ENCODE measurements around the gene CTF1.

Gene CTF1

GRCh38 chr16:30924076-30924912, 27.9 kb downstream of the CTF1 start:
- H3K9me3 ChIP-seq (ENCODE audit: control insufficient read depth, insufficient read depth, low read length), result no peaks in the 10 kb centered on the region
- H3K4me1 ChIP-seq (ENCODE audit: control insufficient read depth, insufficient read depth, low read length), result peaks cover 3% of the 10 kb centered on the region; the same call in 1 of the 2 replicates
- no CpG with 5 or more reads among the region's 53 CpGs for WGBS (ENCODE audit: insufficient coverage, insufficient read length)
- peaks cover 8% of the 10 kb centered on the region; the same call in 1 of the 2 replicates for H3K36me3 ChIP-seq (ENCODE audit: control insufficient read depth, insufficient read depth, low read length)
- no peaks in the 10 kb centered on the region for H3K27me3 ChIP-seq (ENCODE audit: control insufficient read depth, insufficient read depth, low read length)
- H3K27ac ChIP-seq (ENCODE audit: low read length), result no peak overlapping the region
- H3K4me3 ChIP-seq (ENCODE audit: low read length), result peak overlapping the region; percentile 85; the same call in 1 of the 2 replicates
- DNase-seq (ENCODE audit: low read depth, low spot score), result no peak

- H3K9me3 ChIP-seq (ENCODE audit: control insufficient read depth, insufficient read depth, low read length), result no peaks in the 10 kb centered on the region
- no peak overlapping the region for H3K27ac ChIP-seq (ENCODE audit: low read length)
- H3K4me3 ChIP-seq (ENCODE audit: low read length), result peak overlapping the region; percentile 85; the same call in 1 of the 2 replicates
- no peak for DNase-seq (ENCODE audit: low read depth, low spot score)
- H3K4me1 ChIP-seq (ENCODE audit: control insufficient read depth, insufficient read depth, low read length), result peaks cover 3% of the 10 kb centered on the region; the same call in 1 of the 2 replicates
- peaks cover 9% of the 10 kb centered on the region for H3K36me3 ChIP-seq (ENCODE audit: control insufficient read depth, insufficient read depth, low read length)
- WGBS (ENCODE audit: insufficient coverage, insufficient read length), result no CpG with 5 or more reads among the region's 11 CpGs
- no peaks in the 10 kb centered on the region for H3K27me3 ChIP-seq (ENCODE audit: control insufficient read depth, insufficient read depth, low read length)
Measured at GRCh38 chr16:30924913-30925631, 28.7 kb downstream of the CTF1 start.

GRCh38 chr16:30925632-30925987, 29.2 kb downstream of the CTF1 start:
- Histone ChIP-seq H3K9me3 (ENCODE audit: control insufficient read depth, insufficient read depth, low read length) (no peaks in the 10 kb centered on the region), H3K27me3 (ENCODE audit: control insufficient read depth, insufficient read depth, low read length) (no peaks in the 10 kb centered on the region), H3K4me3 (ENCODE audit: low read length) (no peak overlapping the region), H3K4me1 (ENCODE audit: control insufficient read depth, insufficient read depth, low read length) (peaks cover 3% of the 10 kb centered on the region; the same call in 1 of the 2 replicates), H3K36me3 (ENCODE audit: control insufficient read depth, insufficient read depth, low read length) (peaks cover 14% of the 10 kb centered on the region), H3K27ac (ENCODE audit: low read length) (no peak overlapping the region)
- no CpG with 5 or more reads among the region's 26 CpGs for WGBS (ENCODE audit: insufficient coverage, insufficient read length)
- DNase-seq (ENCODE audit: low read depth, low spot score), result no peak

- no peaks in the 10 kb centered on the region for H3K9me3 ChIP-seq (ENCODE audit: control insufficient read depth, insufficient read depth, low read length)
- H3K27me3 ChIP-seq (ENCODE audit: control insufficient read depth, insufficient read depth, low read length), result no peaks in the 10 kb centered on the region
- H3K4me3 ChIP-seq (ENCODE audit: low read length), result no peak overlapping the region
- H3K27ac ChIP-seq (ENCODE audit: low read length), result no peak overlapping the region
- WGBS (ENCODE audit: insufficient coverage, insufficient read length), result no CpG with 5 or more reads among the region's 10 CpGs
- H3K4me1 ChIP-seq (ENCODE audit: control insufficient read depth, insufficient read depth, low read length), result peaks cover 3% of the 10 kb centered on the region; the same call in 1 of the 2 replicates
- no peak for DNase-seq (ENCODE audit: low read depth, low spot score)
- H3K36me3 ChIP-seq (ENCODE audit: control insufficient read depth, insufficient read depth, low read length), result peaks cover 20% of the 10 kb centered on the region
Measured at GRCh38 chr16:30925995-30926811, 29.8 kb downstream of the CTF1 start.

DNA sequence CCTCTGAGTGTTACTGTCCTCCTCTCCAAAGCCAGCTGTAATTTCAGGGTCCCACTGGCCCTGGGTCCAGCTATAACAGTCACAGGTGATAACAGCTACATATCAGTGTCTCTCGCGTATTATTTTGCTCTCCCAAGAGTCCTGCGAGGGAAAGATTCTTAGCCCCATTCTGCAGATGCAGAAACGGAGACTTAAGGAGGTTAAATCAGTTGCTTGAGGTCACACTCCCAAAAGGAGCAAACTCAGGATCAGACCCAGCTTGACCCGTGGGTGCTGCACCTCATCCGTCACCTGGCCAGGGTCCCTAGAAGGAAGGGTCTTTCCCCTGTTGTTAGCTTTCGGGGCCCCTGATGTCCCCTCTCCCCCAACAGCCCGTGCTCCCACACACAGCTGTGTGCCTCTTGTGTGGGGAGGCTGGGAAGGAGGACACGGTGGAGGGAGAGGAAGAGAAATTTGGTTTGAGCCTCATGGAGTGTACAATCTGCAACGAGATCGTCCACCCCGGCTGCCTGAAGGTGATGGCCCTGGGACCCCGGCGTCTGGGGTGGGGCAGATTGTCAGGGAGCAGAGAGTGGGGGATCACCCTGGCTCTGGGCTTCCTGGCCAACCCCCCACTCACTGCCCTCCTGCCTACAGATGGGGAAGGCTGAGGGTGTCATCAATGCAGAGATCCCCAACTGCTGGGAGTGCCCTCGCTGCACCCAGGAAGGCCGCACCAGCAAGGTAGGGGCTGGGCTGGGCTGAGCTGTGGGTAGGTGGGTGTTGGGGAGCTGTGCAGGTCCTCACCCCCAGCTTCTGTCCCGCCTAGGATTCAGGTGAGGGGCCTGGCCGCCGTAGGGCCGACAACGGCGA, 30.7 kb downstream of the CTF1 start:
- Histone ChIP-seq H3K4me3 (ENCODE audit: low read length) (no peak overlapping the region), H3K9me3 (ENCODE audit: control insufficient read depth, insufficient read depth, low read length) (no peaks in the 10 kb centered on the region), H3K27me3 (ENCODE audit: control insufficient read depth, insufficient read depth, low read length) (no peaks in the 10 kb centered on the region), H3K27ac (ENCODE audit: low read length) (no peak overlapping the region), H3K36me3 (ENCODE audit: control insufficient read depth, insufficient read depth, low read length) (peaks cover 21% of the 10 kb centered on the region), H3K4me1 (ENCODE audit: control insufficient read depth, insufficient read depth, low read length) (peaks cover 3% of the 10 kb centered on the region; the same call in 1 of the 2 replicates)
- no CpG with 5 or more reads among the region's 22 CpGs for WGBS (ENCODE audit: insufficient coverage, insufficient read length)
- no peak for DNase-seq (ENCODE audit: low read depth, low spot score)

GRCh38 chr16:30927789-30928378, 31.5 kb downstream of the CTF1 start:
- Histone ChIP-seq H3K9me3 (ENCODE audit: control insufficient read depth, insufficient read depth, low read length) (no peaks in the 10 kb centered on the region), H3K4me1 (ENCODE audit: control insufficient read depth, insufficient read depth, low read length) (peaks cover 3% of the 10 kb centered on the region; the same call in 1 of the 2 replicates), H3K4me3 (ENCODE audit: low read length) (no peak overlapping the region), H3K36me3 (ENCODE audit: control insufficient read depth, insufficient read depth, low read length) (peaks cover 25% of the 10 kb centered on the region), H3K27me3 (ENCODE audit: control insufficient read depth, insufficient read depth, low read length) (no peaks in the 10 kb centered on the region), H3K27ac (ENCODE audit: low read length) (no peak overlapping the region)
- DNase-seq (ENCODE audit: low read depth, low spot score), result no peak
- no CpG with 5 or more reads among the region's 15 CpGs for WGBS (ENCODE audit: insufficient coverage, insufficient read length)

- H3K4me3 ChIP-seq (ENCODE audit: low read length), result no peak overlapping the region
- no peak overlapping the region for H3K27ac ChIP-seq (ENCODE audit: low read length)
- DNase-seq (ENCODE audit: low read depth, low spot score), result no peak
- no CpG with 5 or more reads among the region's 11 CpGs for WGBS (ENCODE audit: insufficient coverage, insufficient read length)
- no peaks in the 10 kb centered on the region for H3K27me3 ChIP-seq (ENCODE audit: control insufficient read depth, insufficient read depth, low read length)
- peaks cover 3% of the 10 kb centered on the region; the same call in 1 of the 2 replicates for H3K4me1 ChIP-seq (ENCODE audit: control insufficient read depth, insufficient read depth, low read length)
- H3K9me3 ChIP-seq (ENCODE audit: control insufficient read depth, insufficient read depth, low read length), result no peaks in the 10 kb centered on the region
- peaks cover 25% of the 10 kb centered on the region for H3K36me3 ChIP-seq (ENCODE audit: control insufficient read depth, insufficient read depth, low read length)
Measured at GRCh38 chr16:30928390-30928789, 32.0 kb downstream of the CTF1 start.

DNA sequence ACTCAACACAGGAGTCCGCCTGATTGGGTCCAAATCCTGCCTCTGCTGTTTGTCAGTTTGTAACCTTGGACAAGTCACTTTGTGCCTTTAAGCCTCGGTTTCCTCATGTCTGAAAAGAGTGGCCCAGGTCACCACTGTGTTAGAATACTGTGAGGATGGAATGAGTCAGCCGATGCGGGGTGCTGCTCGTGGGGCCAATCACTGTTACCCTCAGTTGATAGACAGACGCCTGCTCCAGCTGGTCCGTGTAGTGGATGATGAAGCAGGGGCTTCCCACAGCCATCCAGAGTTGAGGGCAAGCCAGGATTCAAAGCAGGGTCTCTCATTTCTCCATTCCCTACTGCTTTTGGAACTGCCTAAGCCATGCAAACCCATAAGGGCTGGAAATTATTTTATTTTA, 32.8 kb downstream of the CTF1 start:
- no peaks in the 10 kb centered on the region for H3K27me3 ChIP-seq (ENCODE audit: control insufficient read depth, insufficient read depth, low read length)
- peaks cover 25% of the 10 kb centered on the region for H3K36me3 ChIP-seq (ENCODE audit: control insufficient read depth, insufficient read depth, low read length)
- peaks cover 3% of the 10 kb centered on the region; the same call in 1 of the 2 replicates for H3K4me1 ChIP-seq (ENCODE audit: control insufficient read depth, insufficient read depth, low read length)
- no peak overlapping the region for H3K27ac ChIP-seq (ENCODE audit: low read length)
- no peak overlapping the region for H3K4me3 ChIP-seq (ENCODE audit: low read length)
- no peak for DNase-seq (ENCODE audit: low read depth, low spot score)
- H3K9me3 ChIP-seq (ENCODE audit: control insufficient read depth, insufficient read depth, low read length), result no peaks in the 10 kb centered on the region
- no CpG with 5 or more reads among the region's 7 CpGs for WGBS (ENCODE audit: insufficient coverage, insufficient read length)

- H3K4me3 ChIP-seq (ENCODE audit: low read length), result no peak overlapping the region
- H3K4me1 ChIP-seq (ENCODE audit: control insufficient read depth, insufficient read depth, low read length), result peaks cover 3% of the 10 kb centered on the region; the same call in 1 of the 2 replicates
- peaks cover 25% of the 10 kb centered on the region for H3K36me3 ChIP-seq (ENCODE audit: control insufficient read depth, insufficient read depth, low read length)
- no peaks in the 10 kb centered on the region for H3K9me3 ChIP-seq (ENCODE audit: control insufficient read depth, insufficient read depth, low read length)
- DNase-seq (ENCODE audit: low read depth, low spot score), result no peak
- H3K27me3 ChIP-seq (ENCODE audit: control insufficient read depth, insufficient read depth, low read length), result no peaks in the 10 kb centered on the region
- no CpG with 5 or more reads among the region's 35 CpGs for WGBS (ENCODE audit: insufficient coverage, insufficient read length)
- H3K27ac ChIP-seq (ENCODE audit: low read length), result no peak overlapping the region
Measured at GRCh38 chr16:30930160-30930571, 33.8 kb downstream of the CTF1 start.

Data from iPS DF 6.9 (cell line).